SHP77 treated with DMSO at 0.1 percent for 48 hours (cell line): ENCODE measurements around the gene NHS.

ENCODE experiments used
- DNase-seq: peaks from one replicate; lab custom pipeline; 2025; lab: John Stamatoyannopoulos, UW

Gene NHS

DNA sequence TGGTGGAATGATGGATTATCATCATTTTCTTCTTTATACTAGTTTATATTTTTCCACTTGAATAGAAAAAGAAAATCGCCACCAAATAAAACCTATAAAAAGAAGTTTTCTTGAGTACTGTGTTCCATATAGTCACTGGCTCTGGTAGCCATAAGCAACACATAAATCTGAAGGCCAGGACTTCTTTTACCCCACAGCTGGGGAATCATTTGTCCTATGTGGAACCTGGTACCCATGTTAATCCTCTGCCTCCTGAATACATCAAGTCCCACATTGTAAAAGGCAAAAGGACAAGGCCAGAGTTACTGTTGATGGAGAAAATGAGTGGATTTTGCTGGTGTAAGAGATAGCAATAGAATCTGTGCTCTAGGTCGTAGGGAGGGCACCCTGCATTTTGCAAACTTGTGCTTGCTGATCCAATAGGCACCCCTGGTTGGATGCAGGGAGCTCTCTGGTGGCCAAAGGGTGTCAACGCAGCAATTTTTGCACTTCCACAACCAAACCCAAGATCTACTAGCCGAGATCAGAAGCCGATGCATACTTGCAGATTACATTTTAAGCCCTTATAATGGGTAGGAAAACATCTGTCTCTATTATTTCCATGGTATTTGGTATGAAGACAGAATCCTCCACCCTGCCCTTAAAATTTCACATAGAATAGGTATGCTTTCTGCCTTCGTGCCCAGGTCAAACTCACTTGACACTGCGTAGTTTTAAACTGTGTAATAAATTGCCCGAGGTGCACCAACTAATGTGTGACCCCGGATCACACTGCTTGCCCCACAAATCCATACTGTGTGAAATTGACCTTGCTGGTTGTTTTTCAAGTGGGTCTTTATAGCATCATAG is 216.1 kb downstream of the NHS start:
- DNase-seq = no peak

DNA sequence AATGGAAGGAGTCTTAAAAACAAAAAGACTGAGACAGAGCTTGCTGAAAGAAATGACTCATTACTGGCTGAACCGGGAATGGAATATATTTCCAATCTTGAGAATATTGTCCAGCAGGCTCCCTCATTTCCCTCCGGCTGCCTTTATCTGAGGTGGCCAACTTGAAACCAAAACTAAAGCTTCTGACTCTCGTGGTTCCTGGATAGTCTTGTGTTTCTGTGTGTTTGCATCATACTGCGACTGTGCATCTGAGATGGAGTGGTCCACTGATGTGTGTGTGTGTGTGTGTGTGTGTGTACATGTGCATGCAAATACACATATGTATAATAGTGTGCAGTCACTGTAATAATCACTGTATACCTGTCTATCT is 216.7 kb downstream of the NHS start:
- no peak for DNase-seq

DNA sequence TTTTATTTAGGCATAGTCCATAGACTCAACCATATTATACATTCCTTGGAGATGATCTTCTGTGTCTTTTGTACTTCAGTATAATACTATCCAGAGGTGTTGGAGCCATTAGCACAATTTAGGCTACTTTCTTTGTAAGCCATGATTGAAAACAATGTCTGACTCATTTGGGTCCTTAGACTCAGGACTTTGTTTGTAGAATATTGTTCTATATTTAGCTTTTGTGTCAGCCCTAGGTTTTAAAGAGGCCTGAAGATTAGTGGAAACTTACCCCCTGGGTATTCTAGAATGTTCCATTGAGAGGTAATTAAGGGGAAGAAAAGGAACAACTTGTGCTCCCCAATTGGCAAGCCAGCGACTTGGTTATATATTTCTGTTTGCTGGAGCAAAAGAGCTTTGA is 217.1 kb downstream of the NHS start:
- DNase-seq = no peak

- DNase-seq = no peak
Observed at GRCh38 chrX:17594693-17595092, 219.7 kb downstream of the NHS start.

DNA sequence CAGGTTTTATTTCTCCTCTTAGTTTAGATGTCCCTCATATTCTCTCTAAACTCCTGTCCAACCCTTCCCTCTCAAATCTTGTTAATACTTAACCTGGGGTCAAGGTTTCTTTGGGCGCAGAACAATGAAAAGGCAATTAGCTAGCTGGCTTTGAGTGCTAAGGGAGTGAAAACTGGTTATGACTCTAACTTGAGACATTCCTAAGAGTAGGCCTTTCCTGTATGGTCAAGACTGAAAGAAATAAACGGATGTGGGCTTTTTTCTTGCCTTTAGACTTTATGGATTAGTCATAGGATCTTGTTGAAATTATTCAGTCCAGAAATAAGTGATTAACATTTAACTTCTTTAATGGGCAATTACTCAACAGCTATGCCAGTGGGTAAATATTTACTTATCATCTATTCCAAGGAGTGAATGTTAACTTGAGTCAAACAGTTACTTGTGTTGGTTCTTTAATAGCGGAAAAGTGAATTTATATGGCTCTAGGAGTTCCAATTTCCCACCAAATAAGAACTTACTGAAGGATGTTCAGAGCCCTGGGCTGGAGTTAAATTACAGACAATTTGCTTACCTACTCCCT is 220.5 kb downstream of the NHS start:
- DNase-seq = no peak

- no peak for DNase-seq
Observed at GRCh38 chrX:17596061-17596460, 221.1 kb downstream of the NHS start.

GRCh38 chrX:17596546-17597205 is 221.7 kb downstream of the NHS start:
- no peak for DNase-seq

DNA sequence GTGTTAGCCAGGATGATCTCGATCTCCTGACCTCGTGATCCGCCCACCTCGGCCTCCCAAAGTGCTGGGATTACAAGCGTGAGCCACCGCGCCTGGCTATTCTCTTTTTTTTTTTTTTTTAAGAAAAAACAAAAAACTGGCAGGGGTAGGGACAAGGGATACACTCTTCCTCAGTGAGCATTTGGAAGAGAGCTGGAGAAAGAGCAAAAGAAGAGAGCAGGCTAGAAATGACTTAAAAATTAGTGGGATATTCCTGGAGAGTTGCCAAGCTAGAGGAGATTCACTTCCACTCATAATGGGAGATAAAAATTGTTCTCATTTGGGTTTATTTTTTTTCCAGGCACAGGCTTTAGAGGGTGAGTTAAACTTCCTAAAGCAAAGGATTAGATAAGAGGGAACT is 222.3 kb downstream of the NHS start:
- no peak for DNase-seq

DNA sequence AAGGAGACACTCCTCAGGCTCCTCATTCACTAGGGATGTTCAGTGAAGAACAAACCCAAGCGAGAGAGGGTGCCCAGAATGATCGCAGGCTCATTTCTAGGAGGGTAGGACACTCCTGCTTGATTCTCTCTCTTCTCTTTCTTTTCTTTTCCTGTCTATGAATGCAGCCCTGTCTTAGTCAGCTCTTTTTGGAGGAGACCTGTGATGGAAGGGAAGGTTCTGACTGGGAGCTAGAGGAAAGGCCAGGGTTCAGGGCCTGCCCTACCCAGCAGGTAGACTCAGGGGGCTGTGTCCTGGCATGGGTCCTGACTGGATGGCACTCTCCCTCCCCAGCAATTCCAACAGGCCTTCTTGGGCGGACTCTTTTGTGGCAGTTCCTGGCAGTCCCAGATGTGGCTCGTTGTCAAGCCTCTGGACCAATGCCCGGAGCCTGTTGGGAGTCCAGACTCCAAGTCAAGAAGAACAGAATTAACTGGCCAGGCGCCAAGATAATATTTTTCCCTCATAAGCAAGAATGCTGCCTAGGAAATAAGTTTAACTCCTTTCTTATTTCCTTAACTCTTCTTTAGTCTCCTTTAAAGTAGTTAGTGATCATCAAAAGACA is 222.9 kb downstream of the NHS start:
- no peak for DNase-seq

DNA sequence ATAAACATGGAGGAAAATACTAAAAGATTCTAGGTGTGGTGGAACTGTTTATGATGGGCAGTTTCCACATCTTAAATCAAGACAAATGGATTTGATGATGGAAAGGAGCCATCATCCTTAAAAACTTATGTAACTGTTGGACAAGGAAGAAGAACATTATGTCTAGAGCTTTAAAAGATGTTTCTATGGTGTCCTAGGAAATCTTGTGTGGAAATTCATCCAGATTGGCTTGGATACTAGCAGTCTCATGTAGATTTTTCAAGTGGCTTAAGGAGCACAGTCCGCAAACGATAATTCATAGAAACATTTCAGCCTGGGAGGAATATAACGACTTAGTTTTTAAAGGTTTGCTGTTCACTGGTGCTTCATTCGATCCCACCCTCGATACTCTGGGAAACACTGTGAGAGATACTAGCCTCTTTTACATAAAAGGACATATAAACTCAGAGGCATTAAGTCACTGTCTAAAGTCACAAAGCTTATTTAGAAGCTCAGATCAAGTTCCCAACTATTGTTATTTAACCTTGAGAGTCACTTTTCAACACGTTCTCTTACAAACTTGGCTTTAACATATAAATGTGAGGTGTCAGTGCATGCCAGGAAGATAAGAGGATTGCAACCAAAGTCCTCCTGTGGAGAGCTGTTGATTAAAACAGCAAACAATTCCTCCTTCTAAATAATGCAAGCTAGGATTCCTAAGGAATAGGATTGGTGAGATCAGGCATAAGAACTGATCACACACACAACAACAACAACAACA is 226.6 kb downstream of the NHS start:
- no peak for DNase-seq

DNA sequence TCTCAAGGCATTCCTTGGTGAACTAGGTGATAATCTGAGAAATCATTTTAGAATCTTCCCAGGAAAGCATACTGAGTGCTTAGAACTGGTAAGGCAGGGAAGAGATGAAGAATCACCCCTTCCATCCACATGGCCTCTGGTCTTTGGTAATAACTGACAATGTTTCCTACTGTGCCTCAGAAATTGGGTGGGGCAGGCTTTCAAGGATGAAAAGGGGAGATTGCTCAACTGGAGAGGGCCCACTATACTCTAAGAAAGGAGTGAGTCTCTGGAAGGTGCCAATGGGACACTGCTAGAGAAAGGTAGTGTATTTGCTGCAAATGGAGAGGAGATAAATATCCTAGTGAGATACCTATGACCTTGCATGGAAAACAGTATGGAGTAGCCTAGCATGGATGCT is 227.2 kb downstream of the NHS start:
- no peak for DNase-seq

DNA sequence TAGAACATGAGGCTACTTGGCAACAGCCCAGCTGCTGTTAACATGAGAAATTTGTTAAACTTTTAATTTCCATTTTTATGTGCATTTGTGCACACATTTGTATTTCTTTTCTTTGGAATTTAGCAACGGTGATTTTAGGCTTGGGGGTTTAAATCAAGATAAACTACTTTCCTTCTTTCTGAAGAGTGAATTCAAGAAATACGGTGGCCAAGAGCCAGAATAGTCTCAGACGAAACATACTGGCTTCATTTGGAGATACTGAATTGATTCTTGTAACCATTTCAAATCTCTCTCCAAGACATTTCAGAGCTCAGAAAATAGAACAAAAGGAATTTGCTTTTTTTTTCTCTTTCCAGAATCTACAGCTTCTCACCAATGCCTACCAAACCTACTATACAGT is 228.2 kb downstream of the NHS start:
- no peak for DNase-seq

- DNase-seq = no peak
Observed at GRCh38 chrX:17605676-17606075, 230.7 kb downstream of the NHS start.

- no peak for DNase-seq
Observed at GRCh38 chrX:17606231-17606630, 231.2 kb downstream of the NHS start.

DNA sequence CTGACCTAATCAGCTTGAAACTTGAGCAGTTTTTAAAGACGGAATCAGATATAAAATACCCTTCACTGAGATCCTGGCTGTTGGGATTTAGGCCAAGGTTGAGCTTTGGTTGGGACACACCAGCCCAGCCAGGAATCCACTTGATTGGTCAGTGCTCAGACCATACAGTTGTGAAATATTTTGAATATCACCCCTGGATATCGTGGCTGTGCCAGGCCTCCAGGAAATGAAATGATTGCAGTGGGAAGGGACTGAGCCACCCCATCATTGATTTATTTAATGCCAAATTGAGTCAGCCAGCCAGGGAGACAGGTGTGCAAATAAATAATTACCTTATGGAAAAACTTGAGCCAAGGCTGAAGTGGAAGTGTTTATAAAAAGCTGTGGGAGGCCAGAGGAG is 233.9 kb downstream of the NHS start:
- DNase-seq = peak; percentile 44

- no peak for DNase-seq
Observed at GRCh38 chrX:17610788-17611187, 235.8 kb downstream of the NHS start.

DNA sequence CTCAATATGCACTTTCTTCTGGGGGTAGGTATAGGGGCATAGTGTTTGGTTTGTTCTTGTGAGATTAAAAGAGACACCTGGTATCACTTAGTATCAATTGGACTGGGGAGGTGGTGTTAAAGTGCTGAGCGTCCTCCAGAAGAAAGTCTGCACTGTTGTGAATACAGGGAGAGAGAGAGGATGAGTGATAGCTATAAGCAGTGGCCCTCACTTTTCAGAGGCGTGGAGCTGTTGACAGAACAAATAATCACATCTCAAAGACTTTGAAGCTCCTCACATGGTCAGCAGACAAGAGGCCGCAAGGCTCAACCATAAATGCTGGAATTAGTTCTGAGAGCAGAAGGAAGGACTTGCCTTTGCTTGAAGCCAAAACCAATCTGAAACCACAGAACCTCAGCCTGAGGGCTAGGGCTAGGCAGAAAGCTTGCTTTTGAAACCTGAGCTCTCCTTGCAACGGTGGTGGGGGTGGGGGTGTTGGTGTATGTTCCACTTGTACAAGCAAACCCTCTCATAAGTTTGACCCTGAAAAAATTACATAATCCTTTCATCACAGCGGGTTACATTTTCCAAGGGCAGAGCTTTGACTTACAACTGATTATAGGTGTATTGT is 239.1 kb downstream of the NHS start:
- DNase-seq = no peak

DNA sequence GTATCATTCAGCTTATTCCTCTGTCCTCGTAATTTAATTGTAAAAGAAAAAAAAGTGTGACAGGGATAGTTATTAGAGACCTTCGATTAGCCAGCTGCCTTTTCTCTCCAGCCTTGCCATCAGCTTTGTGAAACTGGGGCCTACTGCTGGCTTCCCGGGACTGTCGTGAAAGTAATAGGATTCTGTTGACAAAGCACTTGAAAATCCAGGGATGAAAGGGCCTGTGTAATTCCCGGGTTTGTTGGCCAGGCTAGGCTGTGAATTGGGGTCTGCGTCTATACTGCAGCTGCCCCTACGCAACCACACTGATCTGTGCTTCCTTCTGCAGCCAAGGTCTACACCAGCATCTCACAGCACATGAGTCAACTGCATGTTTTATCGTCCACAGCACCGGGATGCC is 241.9 kb downstream of the NHS start:
- DNase-seq = peak; percentile 50

DNA sequence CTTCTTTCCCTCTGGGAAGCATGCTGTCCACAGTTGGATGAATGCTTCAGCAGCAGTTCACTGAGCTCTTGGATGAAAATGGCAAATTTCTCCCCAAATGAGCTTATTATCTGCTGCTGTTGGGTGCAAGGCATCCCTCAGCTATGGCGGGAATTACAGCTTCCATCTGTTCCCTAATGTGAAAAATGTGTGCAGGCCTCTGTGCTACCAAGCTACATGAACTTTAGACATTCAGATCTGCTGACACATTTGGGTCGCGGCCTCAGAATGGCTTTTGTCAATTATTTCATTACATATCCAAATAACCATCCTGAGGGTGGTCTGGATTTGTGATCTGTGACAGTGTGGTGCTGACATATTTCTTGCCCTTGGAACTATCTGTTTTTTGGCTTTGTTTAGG is 242.8 kb downstream of the NHS start:
- no peak for DNase-seq

DNA sequence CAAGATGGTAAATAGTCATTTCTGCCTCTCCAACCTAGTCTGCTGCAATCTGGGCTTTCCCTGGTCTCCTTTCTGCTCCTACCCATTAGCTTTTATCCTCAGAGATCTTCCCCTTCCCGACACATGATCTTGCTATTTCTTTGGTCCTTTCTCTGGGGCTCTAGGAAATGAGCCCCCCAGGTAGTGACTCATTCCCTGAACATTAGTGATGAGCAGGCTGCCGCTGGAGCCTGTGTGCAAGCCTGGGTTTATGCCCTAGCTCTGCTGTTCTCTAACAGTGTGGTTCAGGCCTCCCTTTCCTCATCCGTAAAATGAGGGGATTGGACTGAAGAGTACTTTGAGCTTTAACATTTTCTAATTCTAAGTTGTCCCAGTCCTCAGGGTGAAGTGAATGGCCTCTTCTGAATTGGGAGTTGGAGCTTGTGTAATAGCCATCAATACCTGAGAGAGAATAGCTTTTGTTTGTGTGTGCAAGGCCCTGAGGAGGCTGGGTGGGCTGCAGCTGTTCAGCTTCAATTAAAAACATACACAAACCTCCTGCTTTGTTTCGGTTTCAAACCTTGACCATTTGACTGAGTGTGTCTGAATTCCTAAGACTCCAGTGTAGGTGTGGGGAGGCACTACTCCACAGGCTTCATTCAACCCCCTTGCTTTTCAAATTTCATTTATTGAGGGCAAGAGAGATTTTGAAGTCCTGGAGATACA is 246.7 kb downstream of the NHS start:
- DNase-seq = no peak

DNA sequence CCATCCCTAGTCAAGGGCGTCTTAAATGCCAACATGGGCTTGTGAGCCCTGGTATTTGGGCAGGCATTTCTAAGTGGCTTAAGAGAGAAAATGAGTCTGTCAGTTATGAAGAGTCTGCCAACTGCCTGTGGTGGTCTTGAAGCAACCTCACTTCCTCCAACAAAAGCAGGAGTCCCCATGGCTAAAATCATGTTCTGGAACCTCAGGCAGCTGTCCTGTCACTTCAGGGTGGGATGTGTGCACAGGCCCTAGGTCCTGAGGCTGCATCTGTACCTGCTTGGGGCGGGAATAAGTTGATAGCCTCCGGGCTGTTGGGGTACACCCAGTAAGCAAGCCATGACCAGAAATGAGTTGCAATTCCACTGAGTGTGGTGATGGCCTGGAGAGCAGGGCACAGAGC is 247.3 kb downstream of the NHS start:
- no peak for DNase-seq
